ENCODE measurements around the gene STXBP6.
A peak's percentile ranks its signal among the peaks of the same experiment; 100 is the strongest.
"Not testable (repeated sequence)": the region's sequence is repeated elsewhere in the genome, so short reads cannot be mapped to it uniquely, and the experiment has no call there.

Gene STXBP6

GRCh38 chr14:24816011-24816928, 233.7 kb downstream of the STXBP6 start:
- TF ChIP-seq JUND (IDR thresholded peaks at IDR 0.05; ENCODE audit: low read depth): no peak
- no peak for DNase-seq (ENCODE audit: low read depth in 1 of 2, low spot score in 1 of 2)
- in situ Hi-C loops (cut with HindIII; ENCODE audit: low pct_unique_long_range_greater_than_20kb, low sequenced_read_pairs): no loop called here

DNA sequence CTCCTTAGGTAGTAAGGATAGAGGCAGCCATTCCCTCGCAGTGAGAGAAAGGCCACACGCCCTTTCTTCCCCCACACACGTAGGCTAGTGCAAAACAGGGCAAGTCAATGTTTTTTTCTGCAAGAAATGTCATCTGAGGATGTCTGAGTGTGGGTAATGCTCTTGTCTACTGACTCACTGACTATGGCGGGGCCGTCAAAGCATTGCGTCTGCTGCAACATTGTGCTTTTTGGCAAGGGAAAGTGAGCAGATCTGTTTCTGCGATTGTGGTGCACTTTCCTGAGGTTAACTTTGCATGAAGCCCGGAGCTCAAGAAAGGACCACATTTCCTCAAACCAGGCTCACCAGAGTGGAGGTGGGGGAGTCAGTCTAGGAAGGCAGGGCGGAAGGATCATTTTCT, 234.4 kb downstream of the STXBP6 start:
- no peak for DNase-seq (ENCODE audit: low read depth in 1 of 2, low spot score in 1 of 2)
- in situ Hi-C loops (cut with HindIII; ENCODE audit: low pct_unique_long_range_greater_than_20kb, low sequenced_read_pairs): no loop called here
- TF ChIP-seq JUND (IDR thresholded peaks at IDR 0.05; ENCODE audit: low read depth): no peak

GRCh38 chr14:24814944-24815343, 235.0 kb downstream of the STXBP6 start:
- no peak for TF ChIP-seq JUND (IDR thresholded peaks at IDR 0.05; ENCODE audit: low read depth)
- in situ Hi-C loops (cut with HindIII; ENCODE audit: low pct_unique_long_range_greater_than_20kb, low sequenced_read_pairs): no loop called here
- DNase-seq (ENCODE audit: low read depth in 1 of 2, low spot score in 1 of 2): no peak

GRCh38 chr14:24814346-24814745, 235.6 kb downstream of the STXBP6 start:
- DNase-seq (ENCODE audit: low read depth in 1 of 2, low spot score in 1 of 2): no peak
- TF ChIP-seq JUND (IDR thresholded peaks at IDR 0.05; ENCODE audit: low read depth): no peak
- in situ Hi-C loops (cut with HindIII; ENCODE audit: low pct_unique_long_range_greater_than_20kb, low sequenced_read_pairs): no loop called here

GRCh38 chr14:24813819-24814259, 236.1 kb downstream of the STXBP6 start:
- no peak for TF ChIP-seq JUND (IDR thresholded peaks at IDR 0.05; ENCODE audit: low read depth)
- in situ Hi-C loops (cut with HindIII; ENCODE audit: low pct_unique_long_range_greater_than_20kb, low sequenced_read_pairs): no loop called here
- no peak for DNase-seq (ENCODE audit: low read depth in 1 of 2, low spot score in 1 of 2)

GRCh38 chr14:24813089-24813815, 236.7 kb downstream of the STXBP6 start:
- in situ Hi-C loops (cut with HindIII; ENCODE audit: low pct_unique_long_range_greater_than_20kb, low sequenced_read_pairs): no loop called here
- no peak for TF ChIP-seq JUND (IDR thresholded peaks at IDR 0.05; ENCODE audit: low read depth)
- no peak for DNase-seq (ENCODE audit: low read depth in 1 of 2, low spot score in 1 of 2)

DNA sequence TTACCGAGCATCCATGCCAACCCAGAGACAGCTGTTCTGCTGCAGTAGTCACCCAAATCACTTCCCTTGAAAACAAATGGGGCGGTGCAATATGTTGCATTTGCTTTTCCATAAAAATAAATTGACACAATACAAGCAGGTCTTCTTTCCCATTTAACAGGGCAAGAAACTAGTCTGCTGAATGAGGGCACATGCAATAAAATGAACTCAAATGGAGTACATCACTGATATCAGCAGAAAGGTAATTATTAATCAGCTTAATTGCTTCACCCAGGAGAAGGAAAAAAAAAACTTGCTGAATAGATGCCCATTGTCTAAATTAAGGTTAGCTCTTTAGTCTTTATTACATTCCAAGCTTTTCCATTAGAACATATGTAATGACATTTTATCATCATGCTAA, 240.8 kb downstream of the STXBP6 start:
- in situ Hi-C loops (cut with HindIII; ENCODE audit: low pct_unique_long_range_greater_than_20kb, low sequenced_read_pairs): no loop called here
- TF ChIP-seq JUND (IDR thresholded peaks at IDR 0.05; ENCODE audit: low read depth): no peak
- DNase-seq (ENCODE audit: low read depth in 1 of 2, low spot score in 1 of 2): no peak

- in situ Hi-C loops (cut with HindIII; ENCODE audit: low pct_unique_long_range_greater_than_20kb, low sequenced_read_pairs): no loop called here
- TF ChIP-seq JUND (IDR thresholded peaks at IDR 0.05; ENCODE audit: low read depth): no peak
- no peak for DNase-seq (ENCODE audit: low read depth in 1 of 2, low spot score in 1 of 2)
Observed at GRCh38 chr14:24808412-24808811, 241.5 kb downstream of the STXBP6 start.

- peak; percentile 22 to 73 for DNase-seq (ENCODE audit: low read depth in 1 of 2, low spot score in 1 of 2)
- no peak for TF ChIP-seq JUND (IDR thresholded peaks at IDR 0.05; ENCODE audit: low read depth)
- in situ Hi-C loops (cut with HindIII; ENCODE audit: low pct_unique_long_range_greater_than_20kb, low sequenced_read_pairs): no loop called here
Observed at GRCh38 chr14:24806061-24806678, 243.8 kb downstream of the STXBP6 start.

GRCh38 chr14:24804552-24805212, 245.3 kb downstream of the STXBP6 start:
- TF ChIP-seq JUND (IDR thresholded peaks at IDR 0.05; ENCODE audit: low read depth): no peak
- DNase-seq (ENCODE audit: low read depth in 1 of 2, low spot score in 1 of 2): no peak
- in situ Hi-C loops (cut with HindIII; ENCODE audit: low pct_unique_long_range_greater_than_20kb, low sequenced_read_pairs): no loop called here

- no peak for DNase-seq (ENCODE audit: low read depth in 1 of 2, low spot score in 1 of 2)
- in situ Hi-C loops (cut with HindIII; ENCODE audit: low pct_unique_long_range_greater_than_20kb, low sequenced_read_pairs): no loop called here
- no peak for TF ChIP-seq JUND (IDR thresholded peaks at IDR 0.05; ENCODE audit: low read depth)
Observed at GRCh38 chr14:24803933-24804494, 245.9 kb downstream of the STXBP6 start.

DNA sequence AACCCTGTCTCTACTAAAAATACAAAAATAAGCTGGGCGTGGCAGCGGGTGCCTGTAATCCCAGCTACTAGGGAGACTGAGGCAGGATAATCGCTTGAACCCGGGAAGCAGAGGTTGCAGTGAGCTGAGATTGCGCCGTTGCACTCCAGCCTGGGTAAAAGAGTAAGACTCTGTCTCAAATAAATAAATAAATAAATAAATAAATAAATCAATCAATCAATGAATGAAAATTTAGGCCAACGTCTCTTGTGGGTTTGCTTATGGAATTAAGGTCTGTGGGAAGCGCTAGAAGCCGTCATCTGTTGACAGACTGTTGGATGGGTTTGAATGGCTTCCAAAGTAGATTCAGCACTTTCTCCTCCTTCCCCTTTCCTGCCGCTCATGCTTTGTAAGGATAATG, 246.5 kb downstream of the STXBP6 start:
- in situ Hi-C loops (cut with HindIII; ENCODE audit: low pct_unique_long_range_greater_than_20kb, low sequenced_read_pairs); DNase-seq (ENCODE audit: low read depth in 1 of 2, low spot score in 1 of 2): not testable (repeated sequence)
